Breast epithelium (tissue), 4 donors: ENCODE results near the gene GRIK1. TPM values are rescaled to one million over a fixed set of nuclear protein-coding genes. Genes with fewer than 3 reads are reported as not detected.
A peak's percentile ranks its signal among the peaks of the same experiment; 100 is the strongest.

ENCODE experiments used
- DNase-seq, 2 donors: peaks; one replicate each; pipeline ENCODE4 v3.0.0-alpha.2; 2019; ENCODE audit warnings: low spot score in 2 of 2
- H3K27ac ChIP-seq, 2 donors: fragments of 200-600 bp; sonication (generic) in 1 of 2; one replicate each; pipeline ENCODE4 v1.5.1; 2016 to 2019; ENCODE audit warnings: mild to moderate bottlenecking in 1 of 2
- H3K27me3 ChIP-seq, 2 donors: fragments of 200-600 bp; sonication (generic) in 1 of 2; one replicate each; pipeline versions ENCODE4 v1.5.1 to v1.6.0; 2017 to 2019; ENCODE audit warnings: control low read depth in 1 of 2, mild to moderate bottlenecking in 1 of 2
- H3K36me3 ChIP-seq: fragments of 200-600 bp; one replicate; pipeline ENCODE4 v1.5.1; 2019
- H3K4me1 ChIP-seq, 2 donors: fragments of 200-600 bp; sonication (generic); one replicate each; pipeline ENCODE4 v1.5.1; 2016 to 2019; ENCODE audit warnings: control low read depth in 1 of 2
- H3K4me3 ChIP-seq, 3 donors: fragments of 200-600 bp; sonication (generic); 1 replicate in 2 of 3; 2 replicates in 1 of 3; pipeline ENCODE4 v1.5.1; 2016 to 2019; ENCODE audit warnings: mild to moderate bottlenecking in 3 of 3, moderate library complexity in 2 of 3
- H3K9me3 ChIP-seq, 2 donors: fragments of 200-600 bp; sonication (generic) in 1 of 2; one replicate each; pipeline ENCODE4 v1.5.1; 2016 to 2019; ENCODE audit warnings: control low read depth in 1 of 2
- POLR2A ChIP-seq: fragments of 450-650 bp; IDR thresholded peaks from one replicate; pipeline ENCODE4 v1.6.1; 2016; ENCODE audit warnings: antibody characterized with exemption, mild to moderate bottlenecking, moderate library complexity
- POLR2AphosphoS5 ChIP-seq, 3 donors: sonication (generic); formaldehyde crosslinking; IDR thresholded peaks; one replicate each; pipeline ENCODE4 v1.6.1; 2017; ENCODE audit warnings: antibody characterized with exemption in 3 of 3
- intact Hi-C: fragments of 100-400 bp; cut with DNase I; formaldehyde crosslinking; loops from one replicate; pipeline ENCODE4 v1.15.1; 2023; ENCODE audit warnings: low total_unique reads
- total RNA-seq, 3 donors: library from RNA; depleted of rRNA; stranded (reverse); fragments of >200 nt; gene quantifications; one replicate each; pipeline ENCODE4 v1.1.0, GENCODE V29; 2016
- TF ChIP-seq, protein P1 (sequence below), 3 donors: fragments of 450-650 bp; IDR thresholded peaks; one replicate each; pipeline ENCODE4 v1.5.1; 2016 to 2017; ENCODE audit warnings: antibody characterized with exemption in 3 of 3, mild to moderate bottlenecking in 3 of 3, moderate library complexity in 3 of 3

Gene GRIK1
- total RNA-seq, 3 donors from 2014 or later, result 0.33 to 1.3 TPM; not detected in 1

DNA sequence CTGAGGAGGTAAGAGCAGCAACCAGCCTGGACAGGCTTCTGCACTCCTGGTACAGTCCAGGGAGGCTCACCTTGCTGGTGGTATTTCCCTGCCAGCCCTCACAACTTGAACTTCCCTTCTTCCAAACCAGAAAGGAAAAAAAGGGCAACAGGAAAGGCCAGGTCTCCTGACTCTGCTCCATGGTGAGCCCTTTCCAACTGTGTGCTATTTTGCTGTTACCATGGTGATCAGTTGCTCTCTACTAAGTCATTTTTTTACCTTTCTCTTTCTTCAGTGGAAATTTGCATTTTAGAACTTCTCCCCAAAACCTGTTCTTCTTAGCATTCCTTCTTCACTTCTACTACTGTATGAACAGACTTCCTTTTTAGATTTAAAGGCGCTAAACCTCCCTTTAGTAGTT lies 164.3 kb downstream of the GRIK1 start:
- no peak for DNase-seq
- intact Hi-C loops, result no loop called here
- Histone ChIP-seq H3K27ac (no peak overlapping the region), H3K4me1 (no peaks in the 10 kb centered on the region), H3K9me3 (no peaks in the 10 kb centered on the region), H3K36me3 (no peaks in the 10 kb centered on the region), H3K4me3 (no peak overlapping the region), H3K27me3 (no peaks in the 10 kb centered on the region)
- TF ChIP-seq POLR2A, result no peak
- TF ChIP-seq, protein P1, sequence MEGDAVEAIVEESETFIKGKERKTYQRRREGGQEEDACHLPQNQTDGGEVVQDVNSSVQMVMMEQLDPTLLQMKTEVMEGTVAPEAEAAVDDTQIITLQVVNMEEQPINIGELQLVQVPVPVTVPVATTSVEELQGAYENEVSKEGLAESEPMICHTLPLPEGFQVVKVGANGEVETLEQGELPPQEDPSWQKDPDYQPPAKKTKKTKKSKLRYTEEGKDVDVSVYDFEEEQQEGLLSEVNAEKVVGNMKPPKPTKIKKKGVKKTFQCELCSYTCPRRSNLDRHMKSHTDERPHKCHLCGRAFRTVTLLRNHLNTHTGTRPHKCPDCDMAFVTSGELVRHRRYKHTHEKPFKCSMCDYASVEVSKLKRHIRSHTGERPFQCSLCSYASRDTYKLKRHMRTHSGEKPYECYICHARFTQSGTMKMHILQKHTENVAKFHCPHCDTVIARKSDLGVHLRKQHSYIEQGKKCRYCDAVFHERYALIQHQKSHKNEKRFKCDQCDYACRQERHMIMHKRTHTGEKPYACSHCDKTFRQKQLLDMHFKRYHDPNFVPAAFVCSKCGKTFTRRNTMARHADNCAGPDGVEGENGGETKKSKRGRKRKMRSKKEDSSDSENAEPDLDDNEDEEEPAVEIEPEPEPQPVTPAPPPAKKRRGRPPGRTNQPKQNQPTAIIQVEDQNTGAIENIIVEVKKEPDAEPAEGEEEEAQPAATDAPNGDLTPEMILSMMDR (IDR thresholded peaks at IDR 0.05), result no peak
- no peak for TF ChIP-seq POLR2AphosphoS5 (IDR thresholded peaks at IDR 0.05)

DNA sequence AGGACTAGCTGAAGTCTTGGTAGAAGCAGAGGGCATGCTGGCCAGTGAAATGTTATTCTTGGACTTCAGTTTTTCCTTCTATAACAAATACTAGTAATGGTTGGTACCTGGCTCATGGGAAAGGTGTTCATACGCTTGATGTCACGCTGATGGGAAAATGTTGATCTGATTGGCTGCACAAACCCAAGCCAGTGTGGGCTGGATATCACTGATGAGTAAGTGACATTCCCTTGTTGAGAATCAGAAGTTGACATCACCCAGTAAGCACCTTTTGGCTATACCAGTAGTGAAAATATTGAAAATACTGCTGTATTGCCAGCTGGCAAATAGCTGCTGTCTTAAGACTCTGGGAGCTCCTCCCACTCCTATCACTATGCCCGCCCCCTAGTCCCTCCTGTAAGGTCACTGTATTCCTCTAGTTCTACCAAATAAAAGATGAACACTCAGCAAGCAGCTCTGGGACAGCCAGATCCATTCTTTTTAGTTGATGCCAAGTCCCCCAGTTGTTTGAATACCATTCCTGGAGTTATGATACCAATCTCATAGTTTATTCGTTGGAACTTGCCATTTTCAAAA lies 168.2 kb downstream of the GRIK1 start:
- Histone ChIP-seq H3K4me3 (no peak overlapping the region), H3K4me1 (no peaks in the 10 kb centered on the region), H3K27ac (no peak overlapping the region), H3K27me3 (no peaks in the 10 kb centered on the region), H3K9me3 (no peaks in the 10 kb centered on the region), H3K36me3 (no peaks in the 10 kb centered on the region)
- TF ChIP-seq, protein P1 (IDR thresholded peaks at IDR 0.05), result no peak
- TF ChIP-seq POLR2A, result no peak
- intact Hi-C loops, result no loop called here
- peak in 1 of 2 donors; percentile 60 for DNase-seq

DNA sequence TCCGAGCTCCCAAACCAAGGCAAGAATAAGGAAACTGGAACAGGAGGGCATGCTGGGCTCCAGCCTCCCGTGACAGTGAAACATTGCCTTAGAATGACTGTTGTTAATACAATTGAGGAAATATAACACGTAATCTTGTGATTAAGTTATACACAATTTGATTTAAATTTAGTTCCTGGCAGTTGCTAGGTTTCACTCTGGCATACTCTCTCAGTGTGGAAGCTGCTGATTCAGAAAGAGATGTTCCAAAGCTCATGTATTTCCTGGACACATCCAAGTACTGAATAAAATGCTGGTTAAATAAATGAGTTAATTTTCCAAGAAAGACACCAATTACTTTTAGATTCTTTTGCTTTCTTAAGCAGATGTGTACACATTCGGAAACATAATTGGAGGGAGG lies 176.1 kb downstream of the GRIK1 start:
- Histone ChIP-seq H3K4me3 (no peak overlapping the region), H3K9me3 (no peaks in the 10 kb centered on the region), H3K4me1 (no peaks in the 10 kb centered on the region), H3K27ac (no peak overlapping the region), H3K27me3 (no peaks in the 10 kb centered on the region), H3K36me3 (no peaks in the 10 kb centered on the region)
- DNase-seq, result no peak
- intact Hi-C loops, result no loop called here
- TF ChIP-seq POLR2AphosphoS5 (IDR thresholded peaks at IDR 0.05) (no peak), POLR2A (no peak)
- TF ChIP-seq, protein P1 (IDR thresholded peaks at IDR 0.05), result no peak

DNA sequence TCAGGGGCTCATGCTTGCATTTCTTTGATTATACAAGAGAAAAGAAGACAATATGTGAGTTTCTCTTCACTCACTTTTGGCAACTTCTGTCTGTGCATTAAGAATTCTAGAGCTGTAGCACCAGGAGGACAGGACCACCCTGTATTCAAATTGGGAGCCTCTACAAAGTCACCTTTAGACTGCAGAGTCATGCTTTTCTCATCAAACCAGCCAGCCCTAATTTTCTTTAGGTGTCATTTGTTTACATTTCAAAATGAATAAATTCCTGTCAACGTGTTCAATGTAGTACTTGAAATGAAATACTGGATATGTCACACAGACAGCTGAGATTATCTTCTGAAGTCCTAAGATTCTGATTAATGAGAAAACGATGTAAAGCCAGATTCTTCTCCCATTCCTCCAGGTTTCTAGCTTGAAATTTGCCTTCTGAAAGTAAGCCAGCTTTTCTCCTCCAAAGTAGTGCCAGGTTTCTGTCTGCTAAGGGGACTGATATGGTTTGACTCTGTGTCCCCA lies 177.2 kb downstream of the GRIK1 start:
- Histone ChIP-seq H3K9me3 (no peaks in the 10 kb centered on the region), H3K36me3 (no peaks in the 10 kb centered on the region), H3K4me3 (no peak overlapping the region), H3K27ac (no peak overlapping the region), H3K4me1 (no peaks in the 10 kb centered on the region), H3K27me3 (no peaks in the 10 kb centered on the region)
- no peak for DNase-seq
- intact Hi-C loops, result no loop called here
- TF ChIP-seq POLR2A, result no peak
- TF ChIP-seq, protein P1 (IDR thresholded peaks at IDR 0.05), result no peak
- TF ChIP-seq POLR2AphosphoS5 (IDR thresholded peaks at IDR 0.05), result no peak

DNA sequence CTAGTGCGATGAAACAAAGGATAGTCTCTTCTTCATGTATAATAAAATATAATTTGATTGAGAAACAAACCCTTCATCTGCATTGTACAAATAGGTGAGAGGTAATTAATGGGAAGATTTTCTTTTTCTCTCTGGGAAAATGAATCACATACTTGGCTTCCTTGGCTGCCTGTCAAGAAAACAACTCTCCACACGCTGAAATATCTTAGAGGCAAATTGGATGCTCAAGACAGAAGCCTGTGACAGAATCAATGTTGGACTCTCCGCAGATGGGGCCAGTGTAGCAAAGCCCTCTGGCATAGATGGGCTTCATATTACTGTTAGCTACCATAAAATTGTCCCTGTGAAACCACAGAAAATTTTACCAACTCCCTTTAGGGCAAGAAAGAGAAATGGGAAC lies 186.6 kb downstream of the GRIK1 start:
- TF ChIP-seq, protein P1 (IDR thresholded peaks at IDR 0.05), result no peak
- no peak for TF ChIP-seq POLR2A
- TF ChIP-seq POLR2AphosphoS5 (IDR thresholded peaks at IDR 0.05), result no peak
- Histone ChIP-seq H3K9me3 (no peaks in the 10 kb centered on the region), H3K4me1 (no peaks in the 10 kb centered on the region), H3K27ac (no peak overlapping the region), H3K36me3 (no peaks in the 10 kb centered on the region), H3K4me3 (no peak overlapping the region), H3K27me3 (no peaks in the 10 kb centered on the region)
- DNase-seq, result no peak
- intact Hi-C loops, result no loop called here
